ENCODE data around the gene RPH3AL. TPM values are rescaled to one million over a fixed set of nuclear protein-coding genes. Genes with fewer than 3 reads are reported as not detected.

The RPH3AL gene
- total RNA-seq, 1 experiment from 2014 or later = 3.0 TPM

DNA sequence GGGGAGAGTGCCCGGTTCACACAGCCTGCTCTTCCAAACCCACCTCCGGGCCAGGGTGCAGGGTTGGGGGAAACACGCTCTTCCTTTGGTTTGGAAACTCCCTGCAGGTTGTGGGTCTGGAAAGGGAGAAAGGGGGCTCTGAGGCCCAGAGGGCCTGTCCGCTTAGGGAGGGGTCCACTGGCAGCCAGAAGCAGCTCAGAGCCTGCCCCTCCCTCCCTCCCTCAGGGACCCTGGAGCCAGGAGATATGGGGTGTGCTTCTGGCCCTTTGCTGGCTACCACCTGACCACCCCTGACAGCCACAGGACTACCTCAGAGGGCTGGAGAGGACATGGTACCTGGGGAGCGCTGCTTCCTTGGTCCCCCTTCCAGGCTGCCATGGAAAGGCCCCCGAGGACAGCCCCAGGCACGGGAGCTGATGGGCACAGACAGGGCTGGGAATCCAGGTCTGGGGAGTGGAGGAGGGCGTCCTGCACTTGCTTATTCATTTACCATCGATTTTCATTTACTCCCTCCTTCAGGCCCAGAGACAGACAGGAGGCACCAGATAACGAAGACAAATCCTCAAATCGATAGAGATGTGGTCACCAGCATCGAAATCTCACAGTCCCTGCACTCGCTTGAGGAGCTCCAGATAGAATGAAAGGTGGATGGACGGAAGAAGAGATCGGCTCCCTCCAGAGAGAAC is 122.8 kb downstream of the RPH3AL start:
- H3K9me3 Mint-ChIP-seq = no peaks in the 10 kb centered on the region
- H3K23ac ChIP-seq (ENCODE audit: insufficient read length, low read depth, low read length) = no peak overlapping the region
- H3T11ph ChIP-seq (ENCODE audit: low read length) = no peak overlapping the region
- DNase-seq = no peak
- H3K23me2 ChIP-seq (ENCODE audit: insufficient read length, low read depth, low read length, poor library complexity, severe bottlenecking) = no peaks in the 10 kb centered on the region
- peaks cover 5% of the 10 kb centered on the region; the same call in 1 of the 2 replicates for H3K4me1 ChIP-seq (ENCODE audit: insufficient read depth, low read length)
- TF ChIP-seq, protein P1, sequence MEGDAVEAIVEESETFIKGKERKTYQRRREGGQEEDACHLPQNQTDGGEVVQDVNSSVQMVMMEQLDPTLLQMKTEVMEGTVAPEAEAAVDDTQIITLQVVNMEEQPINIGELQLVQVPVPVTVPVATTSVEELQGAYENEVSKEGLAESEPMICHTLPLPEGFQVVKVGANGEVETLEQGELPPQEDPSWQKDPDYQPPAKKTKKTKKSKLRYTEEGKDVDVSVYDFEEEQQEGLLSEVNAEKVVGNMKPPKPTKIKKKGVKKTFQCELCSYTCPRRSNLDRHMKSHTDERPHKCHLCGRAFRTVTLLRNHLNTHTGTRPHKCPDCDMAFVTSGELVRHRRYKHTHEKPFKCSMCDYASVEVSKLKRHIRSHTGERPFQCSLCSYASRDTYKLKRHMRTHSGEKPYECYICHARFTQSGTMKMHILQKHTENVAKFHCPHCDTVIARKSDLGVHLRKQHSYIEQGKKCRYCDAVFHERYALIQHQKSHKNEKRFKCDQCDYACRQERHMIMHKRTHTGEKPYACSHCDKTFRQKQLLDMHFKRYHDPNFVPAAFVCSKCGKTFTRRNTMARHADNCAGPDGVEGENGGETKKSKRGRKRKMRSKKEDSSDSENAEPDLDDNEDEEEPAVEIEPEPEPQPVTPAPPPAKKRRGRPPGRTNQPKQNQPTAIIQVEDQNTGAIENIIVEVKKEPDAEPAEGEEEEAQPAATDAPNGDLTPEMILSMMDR (conservative IDR thresholded peaks at IDR 0.05) = no peak
- no peaks in the 10 kb centered on the region for H3K79me1 ChIP-seq (ENCODE audit: insufficient read depth, low read depth, low read length, poor library complexity, severe bottlenecking)
- no peak overlapping the region for H3K18ac ChIP-seq (ENCODE audit: insufficient read length, low read depth, low read length)
- no peak overlapping the region for H4K8ac ChIP-seq (replicated peaks; ENCODE audit: insufficient read length, low read depth, low read length)
- no peak overlapping the region for H3K9ac ChIP-seq (ENCODE audit: extremely low read depth, insufficient read length, low read length)
- H2BK15ac ChIP-seq (ENCODE audit: low read depth, low read length) = no peak overlapping the region
- no peak overlapping the region for H2BK120ac ChIP-seq (ENCODE audit: low read depth, low read length, poor library complexity, severe bottlenecking)
- H4K20me1 ChIP-seq (ENCODE audit: control insufficient read depth, insufficient read depth, insufficient read length) = no peaks in the 10 kb centered on the region
- no peak overlapping the region for H3K56ac ChIP-seq (ENCODE audit: insufficient read length, low read depth, low read length)
- no peak overlapping the region; the same call in 1 of the 2 replicates for H3K14ac ChIP-seq (ENCODE audit: insufficient read depth, low read length)
- H2BK5ac ChIP-seq (ENCODE audit: insufficient read length, low read length) = no peak overlapping the region
- H3K9me3 ChIP-seq (ENCODE audit: control insufficient read depth, low read depth, low read length) = no peaks in the 10 kb centered on the region
- no peak overlapping the region for H3K27ac Mint-ChIP-seq
- no peaks in the 10 kb centered on the region; the same call in none of the 2 replicates for H3K27me3 Mint-ChIP-seq (ENCODE audit: low read depth)
- H2AFZ ChIP-seq (ENCODE audit: low read length) = no peak overlapping the region
- no peak overlapping the region for H2AK5ac ChIP-seq (ENCODE audit: insufficient read length, low read length)
- no peak overlapping the region for H4K5ac ChIP-seq (ENCODE audit: insufficient read length, low read depth, low read length)
- no peak overlapping the region for H2BK20ac ChIP-seq (ENCODE audit: low read depth, low read length, poor library complexity, severe bottlenecking)
- no peaks in the 10 kb centered on the region for H3K27me3 ChIP-seq (ENCODE audit: insufficient read depth, low read length)
- peaks cover 8 to 32% of the 10 kb centered on the region in 2 experiments for H3K4me1 Mint-ChIP-seq
- no peak overlapping the region for H3K27ac ChIP-seq (ENCODE audit: insufficient read length, low read depth, low read length)
- WGBS (ENCODE audit: extremely low coverage, insufficient read length, low lambda C conversion rate) = no CpG with 5 or more reads among the region's 15 CpGs
- no peak overlapping the region for H3K4me2 ChIP-seq (ENCODE audit: insufficient read depth, insufficient read length, low read length)
- H3K4ac ChIP-seq (ENCODE audit: low read depth, low read length) = no peak overlapping the region
- H3K79me2 ChIP-seq (ENCODE audit: insufficient read depth, low read length) = no peaks in the 10 kb centered on the region
- H3K4me3 Mint-ChIP-seq = no peak overlapping the region
- H4K91ac ChIP-seq (ENCODE audit: insufficient read length, low read depth, low read length) = no peak overlapping the region
- H2BK12ac ChIP-seq (ENCODE audit: insufficient read length, low read depth, low read length) = no peak overlapping the region
- no peaks in the 10 kb centered on the region for H3K36me3 Mint-ChIP-seq (ENCODE audit: insufficient read depth in 1 of 3, low read depth in 3 of 3)

Measured in H9 (cell line).